GM12878 (cell line): ENCODE results near the gene SLC4A9. TPM values are rescaled to one million over a fixed set of nuclear protein-coding genes. Genes with fewer than 3 reads are reported as not detected.

Experiments used
- ATAC-seq: fragments of 200-7000 bp; cut with Tn5 transposase; 3 replicates; pipeline ENCODE4 v1.9.1; 2020; ENCODE audit warnings: mild to moderate bottlenecking, moderate library complexity
- BruUV-seq: library from RNA; stranded (reverse); fragments of 400-500 nt; replicated peaks from 2 replicates; lab custom pipeline; 2021; lab: Mats Ljungman, UMichigan
- CTCF ChIA-PET: fragments of 300-600 bp; sonication (Branson Sonifier 250); formaldehyde crosslinking; extraction: SDS; loops from one replicate; lab custom pipeline; 2021; ENCODE audit warnings: inconsistent platforms; lab: Yijun Ruan, JAX
- POLR2A ChIA-PET: fragments of 350-600 bp; formaldehyde crosslinking; extraction: SDS; loops from one replicate; lab custom pipeline; 2021; ENCODE audit warnings: inconsistent platforms; lab: Charles Lee
- RAD21 ChIA-PET: fragments of 300-600 bp; sonication (Branson Sonifier 250); formaldehyde crosslinking; loops from one replicate; lab custom pipeline; 2023; ENCODE audit warnings: antibody characterized with exemption; ENCODE audit not compliant: unreplicated experiment; lab: Charles Lee
- SMC1A ChIA-PET: fragments of 300-600 bp; sonication (Branson Sonifier 250); formaldehyde crosslinking; loops from one replicate; lab custom pipeline; 2023; ENCODE audit not compliant: unreplicated experiment, uncharacterized antibody; lab: Charles Lee
- DNase-seq: peaks from one replicate; pipeline ENCODE4 v3.0.0-alpha.2; 2011; ENCODE audit warnings: low read depth, low spot score
- FAIRE-seq: peaks from 3 replicates; lab custom pipeline; 2011; peaks lifted over from hg19 to GRCh38; lab: Jason Lieb, UNC
- H2AFZ ChIP-seq: 2 replicates; pipeline ENCODE4 v1.6.0; 2011; ENCODE audit warnings: low read depth, low read length, control low read depth; ENCODE audit not compliant: control insufficient read depth
- H3K27ac ChIP-seq: 2 replicates; pipeline ENCODE4 v1.5.1; 2011; ENCODE audit warnings: control low read depth; ENCODE audit not compliant: control insufficient read depth, insufficient read depth
- H3K27me3 ChIP-seq, 2 experiments: replicated peaks in 1 of 2; 2 replicates each; pipeline versions ENCODE4 v1.6.0 to v1.6.1; 2011; ENCODE audit warnings: low read length in 1 of 2; ENCODE audit not compliant: control insufficient read depth in 2 of 2, insufficient read depth in 2 of 2
- H3K36me3 ChIP-seq, 2 experiments: 2 replicates each; pipeline ENCODE4 v1.5.1; 2011; ENCODE audit warnings: low read length in 1 of 2; ENCODE audit not compliant: control insufficient read depth in 2 of 2, insufficient read depth in 2 of 2
- H3K4me1 ChIP-seq: 2 replicates; pipeline ENCODE4 v1.6.1; 2011; ENCODE audit warnings: mild to moderate bottlenecking, low read length, moderate library complexity, mixed read lengths; ENCODE audit not compliant: control insufficient read depth, insufficient read depth
- H3K4me2 ChIP-seq: 2 replicates; pipeline ENCODE4 v1.6.0; 2011; ENCODE audit warnings: control low read depth; ENCODE audit not compliant: control insufficient read depth, insufficient read depth
- H3K4me3 ChIP-seq: fragments of 200-600 bp; sonication (generic); 2 replicates; pipeline ENCODE4 v1.5.1; 2016
- H3K79me2 ChIP-seq: 2 replicates; pipeline ENCODE4 v1.6.0; 2011; ENCODE audit warnings: low read length; ENCODE audit not compliant: control insufficient read depth, insufficient read depth
- H3K9ac ChIP-seq: 2 replicates; pipeline ENCODE4 v1.8.0; 2011; ENCODE audit warnings: low read length, control low read depth, mixed read lengths; ENCODE audit not compliant: control insufficient read depth, insufficient read depth
- H3K9me3 ChIP-seq: replicated peaks from 3 replicates; pipeline ENCODE4 v1.5.1; 2011; ENCODE audit warnings: mild to moderate bottlenecking, low read length; ENCODE audit not compliant: control insufficient read depth, insufficient read depth
- H4K20me1 ChIP-seq: 2 replicates; pipeline ENCODE4 v1.6.0; 2011; ENCODE audit not compliant: control insufficient read depth, insufficient read depth
- ATF3 ChIP-seq: IDR thresholded peaks from 2 replicates; pipeline ENCODE4 v1.6.1; 2011; ENCODE audit warnings: low read depth, mild to moderate bottlenecking, low read length, moderate library complexity, borderline replicate concordance; ENCODE audit errors: extremely low read depth
- BCL11A ChIP-seq: IDR thresholded peaks from 2 replicates; pipeline ENCODE4 v1.6.1; 2011; ENCODE audit warnings: low read depth, low read length
- CBX5 ChIP-seq: sonication (generic); IDR thresholded peaks from 2 replicates; pipeline ENCODE4 v1.6.1; 2016; ENCODE audit warnings: low read depth, moderate library complexity, mild to moderate bottlenecking, inconsistent platforms
- CHD2 ChIP-seq: IDR thresholded peaks from 2 replicates; pipeline ENCODE4 v1.6.1; 2011; ENCODE audit warnings: low read depth, low read length, improper control_type of control experiment, borderline replicate concordance
- CHD4 ChIP-seq: fragments of 200-600 bp; sonication (generic); IDR thresholded peaks from 2 replicates; pipeline ENCODE4 v1.6.1; 2016; ENCODE audit warnings: mild to moderate bottlenecking
- CREB1 ChIP-seq: IDR thresholded peaks from 2 replicates; pipeline ENCODE4 v1.6.1; 2012; ENCODE audit warnings: low read depth, mild to moderate bottlenecking, inconsistent platforms
- E2F4 ChIP-seq: IDR thresholded peaks from 2 replicates; pipeline ENCODE4 v1.6.1; 2012; ENCODE audit warnings: low read depth, low read length, improper control_type of control experiment
- IKZF1 ChIP-seq: fragments of 450-650 bp; conservative IDR thresholded peaks from 2 replicates; pipeline ENCODE4 v1.6.1; 2017; ENCODE audit warnings: antibody characterized with exemption, mild to moderate bottlenecking
- IRF4 ChIP-seq: IDR thresholded peaks from 2 replicates; pipeline ENCODE4 v1.6.1; 2011; ENCODE audit warnings: low read depth, low read length
- MAX ChIP-seq: IDR thresholded peaks from 2 replicates; pipeline ENCODE4 v1.6.1; 2012; ENCODE audit warnings: low read depth, low read length, improper control_type of control experiment
- MEF2B ChIP-seq: fragments of 450-650 bp; IDR thresholded peaks from 2 replicates; pipeline ENCODE4 v1.6.1; 2018; ENCODE audit warnings: mild to moderate bottlenecking, moderate library complexity; ENCODE audit not compliant: partially characterized antibody, poor library complexity, severe bottlenecking
- NFYB ChIP-seq: IDR thresholded peaks from 2 replicates; pipeline ENCODE4 v1.6.1; 2011; ENCODE audit warnings: low read depth, mild to moderate bottlenecking, low read length, improper control_type of control experiment, moderate library complexity; ENCODE audit not compliant: insufficient read depth
- PAX5 ChIP-seq: IDR thresholded peaks from 2 replicates; pipeline ENCODE4 v1.6.1; 2011; ENCODE audit warnings: low read depth, low read length, borderline replicate concordance
- PKNOX1 ChIP-seq: fragments of 450-650 bp; IDR thresholded peaks from 2 replicates; pipeline ENCODE4 v1.6.1; 2016; ENCODE audit warnings: mild to moderate bottlenecking
- POLR2AphosphoS5 ChIP-seq: IDR thresholded peaks from 2 replicates; pipeline ENCODE4 v1.6.1; 2011; ENCODE audit warnings: mild to moderate bottlenecking, low read length, inconsistent platforms
- SRF ChIP-seq, 2 experiments: IDR thresholded peaks; 2 replicates each; pipeline ENCODE4 v1.6.1; 2011; ENCODE audit warnings: low read depth in 2 of 2, low read length in 2 of 2, mild to moderate bottlenecking in 1 of 2, moderate library complexity in 1 of 2
- ZBTB33 ChIP-seq: fragments of 450-650 bp; IDR thresholded peaks from 2 replicates; pipeline ENCODE4 v1.6.1; 2017; ENCODE audit warnings: mild to moderate bottlenecking
- WGBS: methylation state at CpG from one replicate; pipeline ENCODE4 v1.1.6; 2016; ENCODE audit warnings: low lambda C conversion rate; ENCODE audit not compliant: insufficient replicate concordance, insufficient coverage; ENCODE audit errors: missing lambda C conversion rate; 5-methylcytosine and 5-hydroxymethylcytosine counted together
- in situ Hi-C: fragments of 300-500 bp; cut with MboI; formaldehyde crosslinking; loops from 9 replicates; pipeline ENCODE4 v1.14.3; 2018; ENCODE audit warnings: mixed read lengths
- intact Hi-C: fragments of 100-400 bp; cut with micrococcal nuclease; formaldehyde crosslinking; loops from one replicate; pipeline ENCODE4 v1.14.2; 2022; ENCODE audit not compliant: unreplicated experiment
- polyA plus RNA-seq, 11 experiments: library from polyadenylated mRNA; depleted of rRNA in 4 of 11; unstranded in 6 of 11; stranded (reverse) in 5 of 11; fragments of >200 nt; fragmentation: Nextera tagmentation in 4 of 11; fragmentation: Illumina TruSeq in 1 of 11; extraction: Ambion mirVana in 4 of 11; extraction: Trizol in 1 of 11; gene quantifications; 1 replicate in 1 of 11; 2 replicates in 10 of 11; pipeline versions ENCODE4 v1.2.1 to v1.2.3, GENCODE V29; 2011 to 2016; ENCODE audit warnings: inconsistent platforms in 2 of 11, missing spikeins in 2 of 11, low read depth in 1 of 11
- total RNA-seq, 4 experiments: library from RNA; depleted of rRNA in 3 of 4; stranded (reverse); fragments of >200 nt in 3 of 4; fragmentation: Illumina TruSeq in 1 of 4; extraction: Trizol in 1 of 4; gene quantifications; 2 replicates each; pipeline versions ENCODE4 v1.2.1 to v1.2.3, GENCODE V29; 2013 to 2021

Gene SLC4A9
- total and polyA plus RNA-seq, 10 of the 15 experiments (the other 5 are each of a cell fraction or from before 2014, with no cell fraction given) = 0.03 to 0.05 (median 0.05) TPM; not detected in 7

GRCh38 chr5:140324041-140324600, 35.9 kb upstream of the SLC4A9 start:
- in situ Hi-C loops (no loop called here), intact Hi-C loops (no loop called here)
- H4K20me1 ChIP-seq = no peaks in the 10 kb centered on the region
- ChIA-PET CTCF (interaction anchor here (0.9 to 1.8 kb wide), 2 partner anchors 12 to 28 kb away, joined by 4 to 8 read pairs; no protein-coding TSS in a partner anchor), RAD21 (interaction anchor here (0.7 to 3.0 kb wide), 3 partner anchors 21 to 80 kb away, joined by 3 to 8 read pairs (median 4); partner anchors contain the start of genes HBEGF and PFDN1), SMC1A (interaction anchor here (0.7 to 1.5 kb wide), 3 partner anchors 15 to 96 kb away, joined by 3 to 5 read pairs (median 3); no protein-coding TSS in a partner anchor), POLR2A (interaction anchor here (0.5 kb wide), 1 partner anchor 16 kb away, joined by 3 read pairs; no protein-coding TSS in a partner anchor)
- no peak for DNase-seq
- no peaks in the 10 kb centered on the region for H3K4me1 ChIP-seq
- no peaks in the 10 kb centered on the region for H3K9me3 ChIP-seq
- H3K4me3 ChIP-seq = no peak overlapping the region
- WGBS = 56% methylated on average over 5 of the region's 5 CpGs
- H3K36me3 ChIP-seq = no peaks in the 10 kb centered on the region
- H3K4me2 ChIP-seq = no peak overlapping the region
- ATAC-seq = no peak
- H3K79me2 ChIP-seq = no peaks in the 10 kb centered on the region
- TF ChIP-seq CREB1 (no peak), SRF (IDR thresholded peaks at IDR 0.05; ENCODE audit: low read depth in 2 of 2, low read length in 2 of 2) (no peak), MEF2B (no peak), ZBTB33 (no peak), E2F4 (no peak), POLR2AphosphoS5 (no peak), BCL11A (no peak), CHD4 (no peak), IKZF1 (no peak), ATF3 (no peak), IRF4 (no peak), CBX5 (no peak), NFYB (no peak), MAX (no peak), CHD2 (no peak), PAX5 (no peak), PKNOX1 (no peak)
- TF ChIP-seq, all 136 proteins: peak for 0
- BruUV-seq = no TSS peak
- no peaks in the 10 kb centered on the region for H3K27me3 ChIP-seq
- H3K27ac ChIP-seq = no peak overlapping the region
- no peak overlapping the region for H2AFZ ChIP-seq
- no peak overlapping the region for H3K9ac ChIP-seq
- FAIRE-seq = no peak
